IMR-90 (cell line): ENCODE results near the gene CHRNA1. TPM values are rescaled to one million over a fixed set of nuclear protein-coding genes. Genes with fewer than 3 reads are reported as not detected.

Experiments used
- ATAC-seq: fragments of 200-7000 bp; cut with Tn5 transposase; 2 replicates; pipeline ENCODE4 v1.9.1; 2020; ENCODE audit warnings: low read depth, mild to moderate bottlenecking, moderate library complexity
- BruUV-seq: library from RNA; stranded (reverse); fragments of 400-500 nt; replicated peaks from 2 replicates; lab custom pipeline; 2021; lab: Mats Ljungman, UMichigan
- CTCF ChIA-PET: fragments of 300-600 bp; formaldehyde crosslinking; extraction: SDS; loops from one replicate; lab custom pipeline; 2021; ENCODE audit warnings: antibody characterized with exemption; lab: Yijun Ruan, JAX
- POLR2A ChIA-PET: fragments of 300-600 bp; sonication (Branson Sonifier 250); formaldehyde crosslinking; loops from one replicate; lab custom pipeline; 2022; ENCODE audit warnings: antibody characterized with exemption; ENCODE audit not compliant: unreplicated experiment; lab: Charles Lee
- DNase-seq: peaks from one replicate; pipeline ENCODE4 v3.0.0; 2013
- H2AFZ ChIP-seq: replicated peaks from 2 replicates; pipeline ENCODE3; 2013; ENCODE audit warnings: low read length, mild to moderate bottlenecking; ENCODE audit not compliant: poor library complexity
- H2AK5ac ChIP-seq: 2 replicates; pipeline ENCODE4 v1.6.1; 2013; ENCODE audit warnings: low read depth, low read length, inconsistent platforms
- H2AK9ac ChIP-seq: replicated peaks from 2 replicates; pipeline ENCODE3; 2013; ENCODE audit warnings: mild to moderate bottlenecking, low read depth, low read length, moderate library complexity; ENCODE audit not compliant: poor library complexity
- H2BK120ac ChIP-seq: 2 replicates; pipeline ENCODE4 v1.6.1; 2013; ENCODE audit warnings: low read depth, low read length, inconsistent platforms
- H2BK15ac ChIP-seq: 3 replicates; pipeline ENCODE4 v1.6.1; 2013; ENCODE audit warnings: low read depth, low read length, inconsistent platforms
- H2BK20ac ChIP-seq: 2 replicates; pipeline ENCODE4 v1.6.1; 2013; ENCODE audit warnings: low read depth, mild to moderate bottlenecking, inconsistent platforms, low read length, moderate library complexity
- H2BK5ac ChIP-seq: 2 replicates; pipeline ENCODE4 v1.6.1; 2013; ENCODE audit warnings: mild to moderate bottlenecking, low read depth, low read length, inconsistent platforms; ENCODE audit not compliant: poor library complexity, severe bottlenecking
- H3K14ac ChIP-seq: replicated peaks from 2 replicates; pipeline ENCODE4 v1.6.1; 2013; ENCODE audit warnings: low read depth, low read length, inconsistent platforms
- H3K18ac ChIP-seq: 2 replicates; pipeline ENCODE4 v1.6.1; 2013; ENCODE audit warnings: low read depth, low read length, control low read depth
- H3K23ac ChIP-seq: 2 replicates; pipeline ENCODE4 v1.6.1; 2013; ENCODE audit warnings: low read depth, low read length, inconsistent platforms
- H3K27ac ChIP-seq: 2 replicates; pipeline ENCODE4 v1.5.1; 2013; ENCODE audit warnings: mild to moderate bottlenecking, control low read depth, low read length; ENCODE audit not compliant: insufficient read depth
- H3K27me3 ChIP-seq: 2 replicates; pipeline ENCODE4 v1.6.1; 2013; ENCODE audit warnings: low read length; ENCODE audit not compliant: control insufficient read depth, insufficient read depth
- H3K36me3 ChIP-seq: 2 replicates; pipeline ENCODE4 v1.6.1; 2013; ENCODE audit warnings: low read length, mixed read lengths; ENCODE audit not compliant: control insufficient read depth, insufficient read depth
- H3K4ac ChIP-seq: 2 replicates; pipeline ENCODE4 v1.6.1; 2013; ENCODE audit warnings: low read depth, low read length, inconsistent platforms
- H3K4me1 ChIP-seq: 2 replicates; pipeline ENCODE4 v1.6.1; 2013; ENCODE audit warnings: low read length, mixed read lengths; ENCODE audit not compliant: control insufficient read depth, insufficient read depth
- H3K4me2 ChIP-seq: 2 replicates; pipeline ENCODE4 v1.6.1; 2013; ENCODE audit warnings: low read depth, mild to moderate bottlenecking, control low read depth, low read length, moderate library complexity
- H3K4me3 ChIP-seq: 2 replicates; pipeline ENCODE4 v1.5.1; 2013; ENCODE audit warnings: low read depth, mild to moderate bottlenecking, control low read depth, low read length, moderate library complexity; ENCODE audit not compliant: insufficient read depth
- H3K56ac ChIP-seq: 2 replicates; pipeline ENCODE4 v1.6.1; 2013; ENCODE audit warnings: low read length, inconsistent platforms; ENCODE audit not compliant: insufficient read depth; ENCODE audit errors: extremely low read depth
- H3K79me1 ChIP-seq, 2 experiments: 2 replicates each; pipeline ENCODE4 v1.6.1; 2013; ENCODE audit warnings: low read length in 2 of 2, inconsistent platforms in 1 of 2, low read depth in 1 of 2
- H3K9ac ChIP-seq: 2 replicates; pipeline ENCODE4 v1.6.1; 2013; ENCODE audit warnings: low read depth, low read length, control low read depth
- H3K9me1 ChIP-seq: 2 replicates; pipeline ENCODE4 v1.6.1; 2013; ENCODE audit warnings: low read length, inconsistent platforms; ENCODE audit not compliant: insufficient read depth
- H3K9me3 ChIP-seq: 2 replicates; pipeline ENCODE4 v1.6.1; 2013; ENCODE audit warnings: low read length; ENCODE audit not compliant: control insufficient read depth, insufficient read depth
- H4K20me1 ChIP-seq: 2 replicates; pipeline ENCODE4 v1.6.1; 2013; ENCODE audit warnings: low read length, inconsistent platforms; ENCODE audit not compliant: insufficient read depth
- H4K5ac ChIP-seq: 2 replicates; pipeline ENCODE4 v1.6.1; 2013; ENCODE audit warnings: mild to moderate bottlenecking, low read depth, low read length, control low read depth
- H4K8ac ChIP-seq, 2 experiments: 2 replicates each; pipeline ENCODE4 v1.6.1; 2013; ENCODE audit warnings: low read depth in 2 of 2, low read length in 2 of 2, control low read depth in 1 of 2, inconsistent platforms in 1 of 2
- H4K91ac ChIP-seq: 2 replicates; pipeline ENCODE4 v1.6.1; 2013; ENCODE audit warnings: low read depth, low read length, inconsistent platforms; ENCODE audit not compliant: insufficient read depth
- FOS ChIP-seq: fragments of 150-350 bp; IDR thresholded peaks from 2 replicates; pipeline ENCODE4 v1.6.1; 2016; ENCODE audit warnings: low read depth, low read length
- MAZ ChIP-seq: IDR thresholded peaks from 2 replicates; pipeline ENCODE4 v1.6.1; 2012; ENCODE audit warnings: low read depth, mild to moderate bottlenecking, low read length, improper control_type of control experiment, moderate library complexity, borderline replicate concordance
- MXI1 ChIP-seq: IDR thresholded peaks from 2 replicates; pipeline ENCODE4 v1.6.1; 2012; ENCODE audit warnings: low read depth, mild to moderate bottlenecking, low read length, moderate library complexity, borderline replicate concordance
- NFE2L2 ChIP-seq: fragments of 150-350 bp; IDR thresholded peaks from 2 replicates; pipeline ENCODE4 v1.6.1; 2016; ENCODE audit warnings: low read depth, mild to moderate bottlenecking, low read length
- POLR2A ChIP-seq: IDR thresholded peaks from 2 replicates; pipeline ENCODE4 v1.6.1; 2012; ENCODE audit warnings: mild to moderate bottlenecking, low read depth, low read length
- SMC3 ChIP-seq: fragments of 150-350 bp; IDR thresholded peaks from 2 replicates; pipeline ENCODE4 v1.6.1; 2016; ENCODE audit warnings: low read depth, mild to moderate bottlenecking, antibody characterized with exemption, low read length, moderate library complexity
- WGBS, 2 experiments: methylation state at CpG; one replicate each; pipeline versions ENCODE4 v1.1.5 to v1.1.7; 2013; ENCODE audit warnings: missing lambda C conversion rate in 2 of 2; ENCODE audit not compliant: insufficient read length in 1 of 2; ENCODE audit errors: extremely low coverage in 2 of 2; 5-methylcytosine and 5-hydroxymethylcytosine counted together
- dilution Hi-C: fragments of 300-500 bp; cut with HindIII; formaldehyde crosslinking; loops from one replicate; pipeline ENCODE4 v1.14.3; 2018; ENCODE audit warnings: low sequenced_read_pairs; ENCODE audit not compliant: unreplicated experiment
- in situ Hi-C: fragments of 300-500 bp; cut with MboI; formaldehyde crosslinking; loops from 3 replicates; pipeline ENCODE4 v1.14.3; 2019; ENCODE audit warnings: low sequenced_read_pairs, inconsistent platforms, mixed read lengths
- intact Hi-C: fragments of 100-400 bp; cut with micrococcal nuclease; formaldehyde crosslinking; loops from 2 replicates; pipeline ENCODE4 v1.10.0; 2022
- polyA plus RNA-seq, 3 experiments: library from polyadenylated mRNA; depleted of rRNA; stranded (reverse); fragments of >200 nt; gene quantifications; 2 replicates each; pipeline ENCODE4 v1.2.3, GENCODE V29; 2012; ENCODE audit warnings: low replicate concordance in 1 of 3
- total RNA-seq: library from RNA; depleted of rRNA; stranded (reverse); fragments of >200 nt; gene quantifications from 2 replicates; pipeline ENCODE4 v1.2.3, GENCODE V29; 2012
- TF ChIP-seq, protein P1 (sequence below): fragments of 150-350 bp; IDR thresholded peaks from 2 replicates; pipeline ENCODE4 v1.6.1; 2016; ENCODE audit warnings: low read depth, mild to moderate bottlenecking, low read length, moderate library complexity, borderline replicate concordance
- TF ChIP-seq, protein P2 (sequence below): fragments of 150-350 bp; IDR thresholded peaks from 2 replicates; pipeline ENCODE4 v1.6.1; 2017; ENCODE audit warnings: mild to moderate bottlenecking, antibody characterized with exemption, low read length, low read depth

The CHRNA1 gene
- total and polyA plus RNA-seq, 2 of the 4 experiments (the other 2 are of a cell fraction), result 0.75 to 0.90 TPM

- Histone ChIP-seq H3K9me1 (peaks cover 3% of the 10 kb centered on the region; the same call in 1 of the 2 replicates), H2BK5ac (no peak overlapping the region), H3K27ac (no peak overlapping the region), H3K4ac (no peak overlapping the region), H4K8ac (no peak overlapping the region), H2AK9ac (no peak overlapping the region), H2AK5ac (no peak overlapping the region), H4K5ac (no peak overlapping the region), H3K18ac (no peak overlapping the region), H3K9ac (no peak overlapping the region), H3K23ac (no peak overlapping the region), H3K27me3 (peaks cover 2% of the 10 kb centered on the region), H3K4me2 (no peak overlapping the region), H4K20me1 (no peaks in the 10 kb centered on the region), H3K4me1 (no peaks in the 10 kb centered on the region), H3K56ac (no peak overlapping the region), H2BK120ac (no peak overlapping the region), H4K91ac (no peak overlapping the region), H2AFZ (no peak overlapping the region), H3K79me1 (no peaks in the 10 kb centered on the region), H3K9me3 (no peaks in the 10 kb centered on the region), H2BK15ac (no peak overlapping the region), H3K36me3 (no peaks in the 10 kb centered on the region), H2BK20ac (no peak overlapping the region), H3K4me3 (no peak overlapping the region), H3K14ac (no peak overlapping the region)
- in situ Hi-C loops, result no loop called here
- DNase-seq (peak; percentile 84), ATAC-seq (peak; percentile 76)
- ChIA-PET CTCF (interaction anchor here (1.9 kb wide), 1 partner anchor 11 kb away, joined by 6 read pairs; no protein-coding TSS in a partner anchor), POLR2A (no interaction called here)
- WGBS, 2 experiments, result 65% methylated on average over 2 of the region's 6 CpGs; no CpG with 5 or more reads in 1 of the 2 experiments
- BruUV-seq, result no TSS peak
- TF ChIP-seq, protein P1, sequence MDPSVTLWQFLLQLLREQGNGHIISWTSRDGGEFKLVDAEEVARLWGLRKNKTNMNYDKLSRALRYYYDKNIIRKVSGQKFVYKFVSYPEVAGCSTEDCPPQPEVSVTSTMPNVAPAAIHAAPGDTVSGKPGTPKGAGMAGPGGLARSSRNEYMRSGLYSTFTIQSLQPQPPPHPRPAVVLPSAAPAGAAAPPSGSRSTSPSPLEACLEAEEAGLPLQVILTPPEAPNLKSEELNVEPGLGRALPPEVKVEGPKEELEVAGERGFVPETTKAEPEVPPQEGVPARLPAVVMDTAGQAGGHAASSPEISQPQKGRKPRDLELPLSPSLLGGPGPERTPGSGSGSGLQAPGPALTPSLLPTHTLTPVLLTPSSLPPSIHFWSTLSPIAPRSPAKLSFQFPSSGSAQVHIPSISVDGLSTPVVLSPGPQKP, result no peak
- TF ChIP-seq FOS, result no peak
- no peak for TF ChIP-seq POLR2A
- no peak for TF ChIP-seq MXI1
- TF ChIP-seq MAZ, result no peak
- TF ChIP-seq SMC3, result no peak
- no peak for TF ChIP-seq NFE2L2
- TF ChIP-seq, protein P2, sequence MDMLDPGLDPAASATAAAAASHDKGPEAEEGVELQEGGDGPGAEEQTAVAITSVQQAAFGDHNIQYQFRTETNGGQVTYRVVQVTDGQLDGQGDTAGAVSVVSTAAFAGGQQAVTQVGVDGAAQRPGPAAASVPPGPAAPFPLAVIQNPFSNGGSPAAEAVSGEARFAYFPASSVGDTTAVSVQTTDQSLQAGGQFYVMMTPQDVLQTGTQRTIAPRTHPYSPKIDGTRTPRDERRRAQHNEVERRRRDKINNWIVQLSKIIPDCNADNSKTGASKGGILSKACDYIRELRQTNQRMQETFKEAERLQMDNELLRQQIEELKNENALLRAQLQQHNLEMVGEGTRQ, result no peak
- intact Hi-C loops, result loop anchor here (2.0 kb wide), 1 partner anchor 44 kb away; no protein-coding TSS in a partner anchor
- dilution Hi-C loops, result no loop called here
Measured at GRCh38 chr2:174711206-174711605, 53.1 kb downstream of the CHRNA1 start.
